Metanephros (tissue), 2 donors: ENCODE measurements around the gene NANOG. TPM values are rescaled to one million over a fixed set of nuclear protein-coding genes. Genes with fewer than 3 reads are reported as not detected.

Experiments used
- small RNA-seq: library from RNA; depleted of rRNA; stranded (forward); fragments of <200 nt; gene quantifications from one replicate; pipeline ENCODE3, GENCODE V24; 2014; ENCODE audit warnings: low replicate concordance
- total RNA-seq: library from RNA; depleted of rRNA; stranded (reverse); fragments of >200 nt; gene quantifications from one replicate; pipeline ENCODE4 v1.2.3, GENCODE V29; 2014

The NANOG gene
- 0.06 TPM for total RNA-seq

GRCh38 chr12:7788884-7789528, at the start of gene NANOG:
Gene NANOG, plus strand, starts transcription at chr12:7789402. Its CDS starts 213 bp downstream, at chr12:7789615.

GRCh38 chr12:7747246-7747645, 42.0 kb upstream of the NANOG start, which contains the start of gene CLEC4C:
Gene CLEC4C, minus strand, starts transcription at chr12:7747375. Its CDS starts 27 bp downstream, at chr12:7747348.

Small RNAs within 50 kb of the gene (small RNA-seq; reads per million reads assigned to genes)
- gene RF00019: not detected

Other genes starting within 250 kb of the NANOG start
- not detected for gene APOBEC1, start 123.5 kb upstream of the NANOG start, total RNA-seq
- gene GDF3, start 93.6 kb upstream of the NANOG start, total RNA-seq: 0.64 TPM
- not detected for gene DPPA3, start 78.0 kb upstream of the NANOG start, total RNA-seq
- 0.29 TPM for gene CLEC4C, start 42.0 kb upstream of the NANOG start, total RNA-seq
- not detected for gene NANOGNB, start 24.2 kb upstream of the NANOG start, total RNA-seq
- gene SLC2A14, start 83.5 kb downstream of the NANOG start, total RNA-seq: 0.64 TPM
- gene SLC2A3, start 146.8 kb downstream of the NANOG start, total RNA-seq: 150 TPM
- 14.5 TPM for gene FOXJ2, start 243.3 kb downstream of the NANOG start, total RNA-seq